GM19467 (cell line): ENCODE data around the gene NFIC.

Source experiments
- ATAC-seq: cut with Tn5 transposase; IDR thresholded peaks from one replicate; pipeline ENCODE4 v1.9.1; 2021; ENCODE audit warnings: mild to moderate bottlenecking, moderate library complexity; ENCODE audit not compliant: unreplicated experiment

The NFIC gene

GRCh38 chr19:3358689-3359014, 7.7 kb upstream of the NFIC start:
- no peak for ATAC-seq

- no peak for ATAC-seq
Observed at GRCh38 chr19:3359015-3359918, 7.1 kb upstream of the NFIC start.

GRCh38 chr19:3359919-3360420, 6.4 kb upstream of the NFIC start:
- ATAC-seq: no peak

GRCh38 chr19:3360421-3361383, 5.7 kb upstream of the NFIC start:
- ATAC-seq: no peak

GRCh38 chr19:3361384-3362216, 4.8 kb upstream of the NFIC start:
- no peak for ATAC-seq

- no peak for ATAC-seq
Observed at GRCh38 chr19:3362217-3362906, 4.0 kb upstream of the NFIC start.

GRCh38 chr19:3363841-3364500, 2.4 kb upstream of the NFIC start:
- ATAC-seq: no peak

GRCh38 chr19:3364501-3364858, 1.9 kb upstream of the NFIC start:
- no peak for ATAC-seq

- no peak for ATAC-seq
Observed at GRCh38 chr19:3365093-3365835, 1.1 kb upstream of the NFIC start.

GRCh38 chr19:3366753-3367627, 607 bp downstream of the NFIC start:
- no peak for ATAC-seq

- ATAC-seq: no peak
Observed at GRCh38 chr19:3367628-3368440, 1.5 kb downstream of the NFIC start.

- no peak for ATAC-seq
Observed at GRCh38 chr19:3368441-3368795, 2.0 kb downstream of the NFIC start.

- ATAC-seq: no peak
Observed at GRCh38 chr19:3368848-3369336, 2.5 kb downstream of the NFIC start.

- ATAC-seq: no peak
Observed at GRCh38 chr19:3369337-3370213, 3.2 kb downstream of the NFIC start.

- no peak for ATAC-seq
Observed at GRCh38 chr19:3370214-3370720, 3.9 kb downstream of the NFIC start.
